ENCODE data around the gene METTL2B.
"Not testable (repeated sequence)": the region's sequence is repeated elsewhere in the genome, so short reads cannot be mapped to it uniquely, and the experiment has no call there.

METTL2B gene

GRCh38 chr7:128455543-128456254 lies 20.8 kb upstream of the METTL2B start, which contains the start of gene HILPDA:
TSS of gene HILPDA (plus strand) at chr7:128455878. CDS start at chr7:128457269, 1,391 bp downstream.
- DNase-seq: peak; percentile 45

GRCh38 chr7:128456255-128456725 lies 20.3 kb upstream of the METTL2B start:
- DNase-seq: no peak

GRCh38 chr7:128457385-128457784 lies 19.2 kb upstream of the METTL2B start:
- not testable (repeated sequence) for DNase-seq

- no peak for DNase-seq
Observed at GRCh38 chr7:128458956-128459355, 17.6 kb upstream of the METTL2B start.

DNA sequence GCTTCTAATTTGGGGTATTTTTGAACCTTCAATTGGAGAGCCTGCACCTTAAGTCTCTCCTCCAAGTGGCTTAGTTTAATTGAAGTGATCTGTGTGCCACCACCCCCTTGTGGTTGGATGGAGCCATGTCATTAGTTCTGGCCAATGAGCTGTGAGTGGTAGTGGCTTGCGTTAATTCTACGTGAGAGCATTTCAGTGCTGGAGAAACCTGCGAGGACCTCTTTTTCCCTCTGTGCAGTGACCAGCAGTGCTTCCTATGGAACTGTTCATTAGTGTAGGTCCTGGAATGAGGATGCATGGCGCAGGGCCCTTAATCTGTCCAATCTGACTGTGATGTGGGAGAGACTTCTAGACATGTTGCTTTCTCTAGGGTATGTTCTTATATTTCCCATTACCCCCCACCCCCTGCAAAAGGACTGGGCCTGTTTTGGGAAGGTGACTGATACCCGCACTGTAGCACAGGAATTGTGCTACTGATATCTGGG lies 17.1 kb upstream of the METTL2B start:
- DNase-seq: no peak

DNA sequence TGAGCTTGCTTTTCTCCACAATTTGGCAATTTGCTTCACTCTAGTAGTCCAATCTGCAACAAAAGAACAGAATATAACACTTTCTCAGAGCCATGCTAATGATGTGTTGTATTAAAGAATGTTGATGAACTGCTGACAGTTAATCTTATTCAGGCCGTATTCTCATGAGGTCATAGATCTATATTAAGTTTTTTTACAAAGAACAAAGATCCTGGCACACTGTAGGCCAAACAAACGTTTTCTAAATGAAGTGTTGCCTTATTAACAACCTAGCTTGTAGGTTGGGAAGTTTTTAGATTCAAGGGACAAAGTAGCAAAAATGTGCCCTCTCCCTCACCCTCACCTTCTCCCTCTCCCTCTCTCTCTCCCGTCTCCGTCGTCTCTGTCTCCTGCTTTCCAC lies 14.1 kb upstream of the METTL2B start:
- DNase-seq: no peak

- DNase-seq: not testable (repeated sequence)
Observed at GRCh38 chr7:128463345-128463744, 13.2 kb upstream of the METTL2B start.

GRCh38 chr7:128463933-128464332 lies 12.6 kb upstream of the METTL2B start:
- DNase-seq: peak; percentile 25

DNA sequence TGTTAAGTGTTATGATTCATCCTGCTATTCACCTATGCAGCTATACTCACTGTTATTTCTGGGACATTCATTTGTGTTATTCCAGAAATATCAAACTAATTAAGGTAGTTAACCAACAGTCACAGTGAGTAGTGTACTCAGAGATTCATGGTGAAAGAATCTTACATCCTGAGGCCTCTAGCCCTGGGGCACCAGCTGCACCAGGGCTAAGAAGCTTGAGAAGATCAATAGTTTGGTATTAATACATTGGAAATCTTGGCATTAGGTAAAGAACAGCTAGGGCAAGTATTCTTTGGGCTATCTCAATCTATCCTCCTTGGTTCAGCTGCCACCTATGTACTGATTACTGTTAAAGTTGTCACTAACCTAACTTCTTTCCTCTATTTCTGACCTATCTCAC lies 9.7 kb upstream of the METTL2B start:
- DNase-seq: not testable (repeated sequence)

GRCh38 chr7:128477336-128477690 lies 765 bp downstream of the METTL2B start:
- DNase-seq: not testable (repeated sequence)

GRCh38 chr7:128479082-128479481 lies 2.5 kb downstream of the METTL2B start:
- DNase-seq: not testable (repeated sequence)

DNA sequence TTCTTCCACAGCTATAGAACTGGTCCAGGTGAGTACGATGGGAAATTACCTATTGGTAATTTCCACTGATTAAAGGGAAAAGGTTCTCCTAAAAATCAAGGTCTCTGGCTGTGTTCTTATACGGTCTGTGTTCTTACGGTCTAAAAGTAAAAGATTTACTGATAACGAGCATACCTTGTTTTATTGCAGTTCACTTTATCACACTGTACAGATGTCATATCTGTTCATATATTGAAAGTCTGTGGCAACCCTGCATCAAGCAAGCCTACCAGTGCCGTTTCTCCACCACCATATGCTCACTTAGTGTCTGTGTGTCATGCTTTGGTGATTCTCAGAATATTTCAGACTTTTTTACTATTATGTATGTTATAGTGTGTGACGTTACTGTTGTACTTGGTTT lies 11.6 kb downstream of the METTL2B start:
- DNase-seq: not testable (repeated sequence)

GRCh38 chr7:128497405-128497804 lies 20.9 kb downstream of the METTL2B start:
- no peak for DNase-seq

- not testable (repeated sequence) for DNase-seq
Observed at GRCh38 chr7:128505416-128505815, 28.9 kb downstream of the METTL2B start.

DNA sequence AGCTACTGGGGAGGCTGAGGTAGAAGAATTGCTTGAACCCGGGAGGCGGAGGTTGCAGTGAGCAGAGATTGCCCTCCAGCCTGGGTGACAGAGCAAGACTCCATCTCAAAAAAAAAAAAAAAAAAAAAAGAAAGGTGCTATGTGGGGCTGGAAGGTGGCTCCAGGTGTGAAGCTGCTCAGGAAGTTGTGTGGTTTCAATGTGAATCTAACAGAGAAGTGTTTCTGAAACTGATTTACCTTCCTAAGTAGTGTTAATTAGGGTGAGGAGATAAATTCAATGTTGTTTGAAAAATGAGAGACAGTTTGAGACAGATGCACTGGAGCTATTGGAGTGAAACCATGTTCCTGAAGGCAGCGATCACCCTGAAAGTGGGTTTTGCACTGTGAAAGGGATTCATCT lies 30.3 kb downstream of the METTL2B start:
- DNase-seq: not testable (repeated sequence)

GRCh38 chr7:128507321-128507993 lies 30.9 kb downstream of the METTL2B start:
- not testable (repeated sequence) for DNase-seq

DNA sequence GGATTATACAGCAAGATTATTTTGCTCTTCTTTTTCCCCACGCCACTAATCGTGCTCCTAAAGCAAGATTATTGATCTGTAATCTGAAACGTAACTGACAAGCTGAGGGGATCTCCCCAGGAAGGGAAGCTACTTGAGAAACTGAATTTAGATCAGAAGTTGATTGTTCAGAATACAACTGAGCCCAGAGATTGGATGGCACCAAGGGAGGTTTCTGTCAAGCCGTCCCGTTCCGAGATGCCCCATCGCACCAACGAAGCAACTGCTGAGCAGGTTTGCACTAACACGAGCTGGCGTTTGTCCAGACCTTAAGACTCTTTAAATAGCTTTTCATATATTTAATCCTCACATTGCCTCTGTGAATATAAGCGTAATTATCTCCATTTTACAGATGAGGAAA lies 35.1 kb downstream of the METTL2B start:
- not testable (repeated sequence) for DNase-seq

- not testable (repeated sequence) for DNase-seq
Observed at GRCh38 chr7:128515232-128515631, 38.7 kb downstream of the METTL2B start.

- DNase-seq: not testable (repeated sequence)
Observed at GRCh38 chr7:128517023-128517422, 40.5 kb downstream of the METTL2B start.

- DNase-seq: not testable (repeated sequence)
Observed at GRCh38 chr7:128523226-128523931, 46.8 kb downstream of the METTL2B start.

DNA sequence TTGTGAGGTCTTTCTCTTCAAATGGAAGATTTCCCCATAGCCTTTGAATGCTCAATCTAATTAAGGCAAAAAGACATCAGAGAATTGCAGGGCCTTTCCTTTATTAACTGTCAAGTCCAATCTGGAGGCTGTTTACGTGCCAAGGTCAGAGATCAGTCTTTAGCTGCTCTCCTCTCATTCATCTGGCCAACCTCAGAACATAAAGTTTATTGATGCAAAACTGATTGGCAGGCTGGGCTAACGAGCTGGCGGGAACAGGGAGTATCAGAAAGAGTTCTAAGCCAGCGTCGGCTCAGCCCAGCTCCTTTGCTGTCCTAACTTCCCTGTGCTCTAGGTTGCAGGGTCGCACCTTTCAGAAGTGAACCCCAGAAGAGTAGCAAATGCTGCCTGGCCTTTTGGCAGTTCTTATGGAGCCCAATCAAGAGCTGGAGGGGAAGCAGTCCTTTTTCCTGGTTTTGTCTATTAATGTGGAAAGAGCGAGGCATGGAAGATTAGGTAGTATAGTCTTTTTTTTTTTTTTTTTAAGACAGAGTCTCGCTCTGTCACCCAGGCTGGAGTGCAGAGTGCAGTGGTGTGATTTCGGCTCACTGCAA lies 47.5 kb downstream of the METTL2B start:
- not testable (repeated sequence) for DNase-seq

DNA sequence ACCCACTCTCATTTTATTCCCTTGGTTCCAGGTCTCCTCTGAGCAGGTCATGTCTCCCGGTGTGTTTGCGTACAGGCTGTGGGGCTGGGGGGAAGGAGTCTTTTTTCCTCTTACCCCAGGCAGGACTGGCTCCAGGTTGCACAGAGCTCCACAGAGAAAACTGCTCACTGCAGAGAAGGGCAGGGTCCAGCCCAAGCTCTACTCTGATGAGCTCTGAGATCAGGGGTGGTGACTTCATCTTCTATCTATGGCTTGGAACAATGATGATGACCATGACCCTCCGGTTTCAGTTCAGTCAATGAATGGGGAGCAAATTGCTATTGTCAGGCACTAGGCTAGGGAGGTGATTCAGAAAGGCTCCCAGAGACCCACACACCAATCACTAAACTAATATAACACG lies 49.0 kb downstream of the METTL2B start:
- not testable (repeated sequence) for DNase-seq

DNA sequence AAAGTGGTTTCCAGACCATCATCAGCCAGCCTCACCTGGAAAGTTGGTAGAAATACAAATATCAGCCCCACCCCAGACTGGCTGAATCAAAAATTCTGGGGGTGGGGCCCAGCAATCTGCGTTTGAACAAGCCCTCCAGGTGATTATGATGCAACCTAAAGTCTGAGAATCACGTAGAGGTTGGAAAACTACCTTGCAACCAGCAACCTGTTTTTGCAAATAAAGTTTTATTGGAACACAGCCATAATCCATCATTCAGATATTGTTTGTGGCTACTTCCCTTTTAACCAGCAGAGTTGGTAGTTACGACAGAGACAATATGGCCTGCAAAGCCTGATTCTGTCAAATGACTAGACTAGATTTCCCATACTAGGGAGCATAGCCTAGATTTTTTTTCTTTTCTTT lies 49.5 kb downstream of the METTL2B start:
- not testable (repeated sequence) for DNase-seq

All from NCI-H524 treated with DMSO at 0.1 percent for 48 hours (cell line).